Right atrium auricular region (tissue), 2 donors: ENCODE data around the gene KRTAP12-2. TPM values are rescaled to one million over a fixed set of nuclear protein-coding genes. Genes with fewer than 3 reads are reported as not detected.
"Not testable (repeated sequence)": the region's sequence is repeated elsewhere in the genome, so short reads cannot be mapped to it uniquely, and the experiment has no call there.

ENCODE experiments used
- DNase-seq: peaks from one replicate; pipeline ENCODE4 v3.0.0-alpha.2; 2019; ENCODE audit warnings: low spot score
- H3K27ac ChIP-seq, 2 donors: fragments of 200-600 bp; sonication (generic); 1 replicate in 1 of 2; 2 replicates in 1 of 2; pipeline ENCODE4 v1.5.1; 2016 to 2019
- H3K27me3 ChIP-seq, 2 donors: fragments of 200-600 bp; sonication (generic); one replicate each; pipeline versions ENCODE4 v1.5.1 to v1.6.0; 2017 to 2019
- H3K36me3 ChIP-seq: fragments of 200-600 bp; sonication (generic); one replicate; pipeline ENCODE4 v1.5.1; 2016
- H3K4me1 ChIP-seq, 2 donors: fragments of 200-600 bp; sonication (generic); one replicate each; pipeline versions ENCODE4 v1.5.1 to v1.6.0; 2017 to 2019
- H3K4me3 ChIP-seq, 2 donors: fragments of 200-600 bp; sonication (generic); 1 replicate in 1 of 2; 2 replicates in 1 of 2; pipeline ENCODE4 v1.5.1; 2017 to 2019; ENCODE audit warnings: mild to moderate bottlenecking in 1 of 2, moderate library complexity in 1 of 2
- H3K9me3 ChIP-seq, 2 donors: fragments of 200-600 bp; sonication (generic); one replicate each; pipeline ENCODE4 v1.5.1; 2019
- CTCF ChIP-seq, 2 donors: fragments of 200-600 bp; sonication (generic); IDR thresholded peaks; one replicate each; pipeline ENCODE4 v1.5.1; 2019; ENCODE audit warnings: antibody characterized with exemption in 2 of 2
- total RNA-seq, 2 donors: library from RNA; depleted of rRNA; stranded (reverse); fragments of >200 nt; gene quantifications; one replicate each; pipeline ENCODE4 v1.1.0, GENCODE V29; 2016

Gene KRTAP12-2
- total RNA-seq, 2 donors from 2014 or later, result not detected

DNA sequence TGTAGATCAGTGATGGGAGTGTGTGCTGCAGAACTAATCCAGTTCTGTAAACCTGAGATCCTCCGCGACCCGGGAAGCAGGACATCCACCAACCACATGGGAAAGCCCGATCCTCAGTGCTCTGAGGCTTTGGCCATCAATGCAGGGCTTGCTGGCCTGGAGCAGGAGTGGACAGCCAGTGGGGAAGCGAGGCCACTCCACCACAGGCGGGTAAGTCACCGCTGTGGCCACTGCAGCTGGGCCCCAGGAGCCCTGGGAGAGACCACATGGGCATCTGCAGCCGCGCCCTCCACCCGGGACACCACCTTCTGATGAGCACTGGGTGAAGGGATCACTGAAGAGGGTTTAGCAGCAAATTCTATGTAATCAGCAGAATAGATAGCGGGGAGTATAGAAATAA, 14.4 kb upstream of the KRTAP12-2 start:
- Histone ChIP-seq H3K4me3 (no peak overlapping the region), H3K36me3 (no peaks in the 10 kb centered on the region), H3K27ac (no peak overlapping the region), H3K4me1 (no peaks in the 10 kb centered on the region), H3K27me3 (no peaks in the 10 kb centered on the region), H3K9me3 (no peaks in the 10 kb centered on the region)
- peak; percentile 23 for DNase-seq
- no peak for TF ChIP-seq CTCF (IDR thresholded peaks at IDR 0.05)

DNA sequence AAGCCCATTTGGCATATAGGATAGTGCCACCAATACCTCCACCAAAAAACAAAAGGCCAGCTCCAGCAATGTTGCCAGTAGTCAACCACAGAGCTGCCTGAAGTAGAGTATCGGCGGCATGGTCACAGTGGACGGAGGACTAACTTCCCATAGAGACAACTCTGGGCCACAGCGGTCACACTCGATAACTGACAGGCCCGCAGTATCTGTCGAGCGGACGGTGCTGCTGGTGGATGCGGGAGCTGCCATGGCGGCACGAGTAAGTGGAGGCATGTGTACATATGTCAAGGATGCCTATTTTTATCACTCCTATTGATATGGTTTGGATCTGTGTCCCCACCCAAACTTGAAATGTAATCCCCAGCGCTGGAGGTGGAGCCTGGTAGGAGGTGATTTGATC, 11.2 kb upstream of the KRTAP12-2 start:
- H3K4me1 ChIP-seq, result no peaks in the 10 kb centered on the region
- no peaks in the 10 kb centered on the region for H3K27me3 ChIP-seq
- H3K9me3 ChIP-seq, result peaks cover 0 to 5% of the 10 kb centered on the region in 2 donors
- no peak overlapping the region for H3K27ac ChIP-seq
- DNase-seq, result peak; percentile 26
- H3K36me3 ChIP-seq, result no peaks in the 10 kb centered on the region
- no peak overlapping the region for H3K4me3 ChIP-seq
- no peak for TF ChIP-seq CTCF (IDR thresholded peaks at IDR 0.05)

DNA sequence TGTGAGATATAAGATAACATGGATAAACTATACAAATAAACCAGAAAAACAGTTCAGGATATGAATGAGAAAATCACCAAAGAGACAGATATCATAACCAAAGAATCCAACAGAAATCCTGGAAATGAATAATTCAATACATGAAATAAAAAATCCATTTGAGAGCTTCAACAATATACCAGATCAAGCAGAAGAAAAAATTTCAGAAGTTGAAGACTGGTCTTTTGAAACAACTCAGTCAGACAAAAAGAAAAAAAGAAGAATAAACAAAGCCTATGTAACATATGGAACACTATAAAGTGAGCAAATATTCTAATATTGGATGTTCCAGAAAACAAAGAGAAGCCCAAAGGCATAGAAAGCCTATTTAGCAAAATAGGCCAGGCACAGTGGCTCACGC, 5.2 kb upstream of the KRTAP12-2 start:
- no peaks in the 10 kb centered on the region for H3K27me3 ChIP-seq
- DNase-seq, result no peak
- H3K36me3 ChIP-seq, result no peaks in the 10 kb centered on the region
- TF ChIP-seq CTCF (IDR thresholded peaks at IDR 0.05), result no peak
- no peaks in the 10 kb centered on the region for H3K4me1 ChIP-seq
- H3K9me3 ChIP-seq, result peaks cover 0 to 22% of the 10 kb centered on the region in 2 donors
- no peak overlapping the region for H3K27ac ChIP-seq
- no peak overlapping the region for H3K4me3 ChIP-seq

DNA sequence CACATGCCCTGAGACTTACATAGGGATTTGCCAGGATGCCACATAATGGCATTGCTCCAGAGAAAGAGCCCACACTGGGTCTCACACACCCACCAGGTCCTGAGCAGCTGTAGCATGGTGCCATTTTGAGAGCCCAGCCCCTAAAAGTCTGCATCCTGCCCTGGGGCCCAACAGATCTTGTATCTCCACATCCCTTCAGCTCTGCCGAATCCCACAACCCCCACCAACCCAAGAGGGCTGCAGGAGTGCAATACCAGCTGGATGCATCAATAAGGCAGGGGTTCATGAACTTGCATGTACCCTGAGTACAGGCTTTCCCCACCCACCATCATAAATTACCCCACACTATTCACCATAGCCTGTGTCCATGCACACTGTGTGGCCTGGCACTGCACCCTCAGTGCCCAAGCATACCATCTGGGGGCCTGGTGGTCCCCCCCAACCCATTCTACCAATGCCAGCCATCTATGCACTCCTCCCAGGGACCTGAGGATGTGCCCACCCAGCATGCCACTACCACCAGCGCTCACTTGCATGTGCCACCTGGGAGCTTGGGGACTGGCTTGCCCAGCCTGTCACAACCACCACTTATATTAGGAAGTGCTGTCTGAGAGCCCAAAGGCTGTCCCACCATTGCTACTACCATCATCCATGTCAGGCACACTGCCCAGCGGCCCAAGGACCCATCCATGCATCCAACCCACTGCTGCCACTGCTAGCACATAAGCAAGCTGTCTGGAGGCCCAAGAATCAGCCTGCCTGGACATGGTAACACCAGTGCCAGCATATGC, 4.1 kb upstream of the KRTAP12-2 start:
- Histone ChIP-seq H3K27ac (no peak overlapping the region), H3K9me3 (peaks cover 0 to 22% of the 10 kb centered on the region in 2 donors), H3K27me3 (no peaks in the 10 kb centered on the region), H3K4me3 (no peak overlapping the region), H3K36me3 (no peaks in the 10 kb centered on the region), H3K4me1 (no peaks in the 10 kb centered on the region)
- no peak for TF ChIP-seq CTCF (IDR thresholded peaks at IDR 0.05)
- peak; percentile 9 for DNase-seq

- no peak overlapping the region for H3K27ac ChIP-seq
- H3K36me3 ChIP-seq, result no peaks in the 10 kb centered on the region
- H3K27me3 ChIP-seq, result no peaks in the 10 kb centered on the region
- H3K4me3 ChIP-seq, result no peak overlapping the region
- peaks cover 0 to 14% of the 10 kb centered on the region in 2 donors for H3K9me3 ChIP-seq
- no peak for DNase-seq
- TF ChIP-seq CTCF (IDR thresholded peaks at IDR 0.05), result no peak
- H3K4me1 ChIP-seq, result no peaks in the 10 kb centered on the region
Measured at GRCh38 chr21:44667612-44668011, 885 bp upstream of the KRTAP12-2 start.

DNA sequence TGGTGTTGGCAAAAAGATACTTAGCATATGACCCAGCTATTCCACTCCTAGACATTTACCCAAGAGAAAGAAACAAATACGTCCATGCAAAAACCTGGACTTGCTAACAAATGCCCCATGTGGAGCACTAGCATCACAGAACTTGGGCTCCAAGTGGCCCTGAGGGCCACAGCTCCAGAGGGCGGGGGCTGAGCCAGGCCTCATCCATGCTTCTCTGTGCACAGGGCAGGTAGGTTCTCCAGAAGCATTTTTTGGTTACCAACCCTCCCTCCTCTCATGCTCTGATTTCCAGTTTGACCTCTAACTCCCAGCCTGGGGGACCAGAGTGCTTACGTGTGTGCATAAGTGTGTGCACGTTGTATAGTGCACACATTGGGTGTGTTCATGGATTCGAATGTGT, 2.0 kb downstream of the KRTAP12-2 start:
- no peak overlapping the region for H3K27ac ChIP-seq
- DNase-seq, result no peak
- no peaks in the 10 kb centered on the region for H3K27me3 ChIP-seq
- TF ChIP-seq CTCF (IDR thresholded peaks at IDR 0.05), result no peak
- no peaks in the 10 kb centered on the region for H3K36me3 ChIP-seq
- H3K4me1 ChIP-seq, result no peaks in the 10 kb centered on the region
- H3K9me3 ChIP-seq, result no peaks in the 10 kb centered on the region
- H3K4me3 ChIP-seq, result no peak overlapping the region

DNA sequence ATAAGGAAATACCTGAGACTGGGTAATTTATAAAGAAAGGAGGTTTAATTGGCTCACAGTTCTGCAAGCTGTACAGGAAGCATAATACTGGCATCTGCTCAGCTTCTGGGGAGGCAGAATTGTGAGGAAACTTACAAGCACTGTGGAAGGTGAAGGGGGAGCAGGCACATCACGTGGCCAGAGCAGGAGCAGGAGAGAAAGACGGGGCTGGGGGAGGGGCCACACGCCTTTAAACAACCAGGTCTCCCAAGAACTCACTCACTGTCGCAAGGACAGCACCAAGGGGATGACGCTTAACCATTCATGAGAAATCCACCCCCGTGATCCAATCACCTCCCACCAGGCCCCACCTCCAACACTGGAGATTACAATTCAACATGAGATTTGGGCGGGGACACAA, 5.2 kb downstream of the KRTAP12-2 start:
- H3K9me3 ChIP-seq, H3K27ac ChIP-seq, H3K36me3 ChIP-seq, H3K4me1 ChIP-seq, H3K27me3 ChIP-seq, DNase-seq, H3K4me3 ChIP-seq: not testable (repeated sequence)
